Thyroid gland (tissue), 4 donors: ENCODE results near the gene FRMD8. TPM values are rescaled to one million over a fixed set of nuclear protein-coding genes. Genes with fewer than 3 reads are reported as not detected.

ENCODE experiments used
- DNase-seq, 2 donors: peaks; one replicate each; pipeline ENCODE4 v3.0.0-alpha.2; 2019
- H3K27ac ChIP-seq, 3 donors: fragments of 200-600 bp; sonication (generic); 1 replicate in 2 of 3; 2 replicates in 1 of 3; pipeline ENCODE4 v1.5.1; 2016 to 2019; ENCODE audit warnings: mild to moderate bottlenecking in 1 of 3, moderate library complexity in 1 of 3
- H3K27me3 ChIP-seq: fragments of 200-600 bp; sonication (generic); one replicate; pipeline ENCODE4 v1.5.1; 2019
- H3K36me3 ChIP-seq, 2 donors: fragments of 200-600 bp; sonication (generic); one replicate each; pipeline ENCODE4 v1.5.1; 2016 to 2019
- H3K4me1 ChIP-seq, 2 donors: fragments of 200-600 bp; sonication (generic); one replicate each; pipeline ENCODE4 v1.5.1; 2017 to 2019
- H3K4me3 ChIP-seq, 3 donors: fragments of 200-600 bp; sonication (generic); replicated peaks in 1 of 3; 1 replicate in 2 of 3; 2 replicates in 1 of 3; pipeline ENCODE4 v1.5.1; 2016; ENCODE audit warnings: mild to moderate bottlenecking in 1 of 3
- H3K9me3 ChIP-seq: fragments of 200-600 bp; sonication (generic); one replicate; pipeline ENCODE4 v1.5.1; 2017
- CTCF ChIP-seq, 6 experiments: fragments of 200-600 bp in 3 of 6; fragments of 450-650 bp in 3 of 6; sonication (generic) in 3 of 6; IDR thresholded peaks; one replicate each; pipeline ENCODE4 v1.5.1; 2016 to 2019; ENCODE audit warnings: antibody characterized with exemption in 6 of 6, mild to moderate bottlenecking in 2 of 6, inconsistent platforms in 1 of 6, moderate library complexity in 1 of 6
- POLR2A ChIP-seq, 2 donors: fragments of 450-650 bp; IDR thresholded peaks; one replicate each; pipeline ENCODE4 v1.6.1; 2017; ENCODE audit warnings: antibody characterized with exemption in 2 of 2, mild to moderate bottlenecking in 2 of 2, moderate library complexity in 1 of 2
- WGBS, 2 donors: methylation state at CpG; one replicate each; pipeline ENCODE4 v1.1.5; 2017; 5-methylcytosine and 5-hydroxymethylcytosine counted together
- intact Hi-C: fragments of 100-400 bp; cut with DNase I; formaldehyde crosslinking; loops from one replicate; pipeline ENCODE4 v1.15.1; 2023
- total RNA-seq, 4 donors: library from RNA; depleted of rRNA; stranded (reverse); fragments of >200 nt; gene quantifications; one replicate each; pipeline ENCODE4 v1.2.3, GENCODE V29; 2016

The FRMD8 gene
- total RNA-seq, 4 donors from 2014 or later, result 22.5 to 44.9 (median 31.0) TPM

GRCh38 chr11:65390996-65391395 lies 4.6 kb downstream of the FRMD8 start:
- peaks cover 16% of the 10 kb centered on the region in 2 donors for H3K36me3 ChIP-seq
- no peaks in the 10 kb centered on the region for H3K27me3 ChIP-seq
- peak overlapping the region in 2 of 3 donors; percentile 56 to 76 for H3K27ac ChIP-seq
- no peak for DNase-seq
- intact Hi-C loops, result no loop called here
- no peaks in the 10 kb centered on the region for H3K9me3 ChIP-seq
- TF ChIP-seq POLR2A (IDR thresholded peaks at IDR 0.05) (no peak), CTCF (IDR thresholded peaks at IDR 0.05) (no peak)
- no peak overlapping the region for H3K4me3 ChIP-seq
- 72 to 75% methylated on average over 8 to 9 of the region's 9 CpGs for WGBS, 2 donors
- peaks cover 6 to 50% of the 10 kb centered on the region in 2 donors for H3K4me1 ChIP-seq

- peak overlapping the region in 1 of 3 donors; percentile 56 for H3K27ac ChIP-seq
- DNase-seq, result no peak
- H3K4me3 ChIP-seq, result no peak overlapping the region
- intact Hi-C loops, result no loop called here
- TF ChIP-seq POLR2A (IDR thresholded peaks at IDR 0.05), result no peak
- no peak for TF ChIP-seq CTCF (IDR thresholded peaks at IDR 0.05)
- WGBS, 2 donors, result 80 to 92% methylated on average over 10 to 13 of the region's 13 CpGs
- peaks cover 2 to 44% of the 10 kb centered on the region in 2 donors for H3K4me1 ChIP-seq
- H3K27me3 ChIP-seq, result no peaks in the 10 kb centered on the region
- peaks cover 16% of the 10 kb centered on the region in 2 donors for H3K36me3 ChIP-seq
- no peaks in the 10 kb centered on the region for H3K9me3 ChIP-seq
Measured at GRCh38 chr11:65392186-65392829, 5.9 kb downstream of the FRMD8 start.

- no peak overlapping the region for H3K27ac ChIP-seq
- intact Hi-C loops, result no loop called here
- no peak for TF ChIP-seq CTCF (IDR thresholded peaks at IDR 0.05)
- no peak for TF ChIP-seq POLR2A (IDR thresholded peaks at IDR 0.05)
- no peak for DNase-seq
- H3K9me3 ChIP-seq, result no peaks in the 10 kb centered on the region
- H3K4me3 ChIP-seq, result no peak overlapping the region
- H3K27me3 ChIP-seq, result no peaks in the 10 kb centered on the region
- WGBS, 2 donors, result 91 to 96% methylated on average over 5 of the region's 5 CpGs
- peaks cover 16 to 17% of the 10 kb centered on the region in 2 donors for H3K36me3 ChIP-seq
- peaks cover 0 to 39% of the 10 kb centered on the region in 2 donors for H3K4me1 ChIP-seq
Measured at GRCh38 chr11:65392899-65393298, 6.5 kb downstream of the FRMD8 start.

- Histone ChIP-seq H3K9me3 (no peaks in the 10 kb centered on the region), H3K27ac (no peak overlapping the region), H3K27me3 (no peaks in the 10 kb centered on the region), H3K4me1 (peaks cover 0 to 34% of the 10 kb centered on the region in 2 donors), H3K4me3 (no peak overlapping the region), H3K36me3 (peaks cover 23 to 24% of the 10 kb centered on the region in 2 donors)
- intact Hi-C loops, result no loop called here
- 87 to 92% methylated on average over 4 to 11 of the region's 17 CpGs for WGBS, 2 donors
- DNase-seq, result no peak
- no peak for TF ChIP-seq POLR2A (IDR thresholded peaks at IDR 0.05)
- no peak for TF ChIP-seq CTCF (IDR thresholded peaks at IDR 0.05)
Measured at GRCh38 chr11:65393513-65394079, 7.2 kb downstream of the FRMD8 start.

- H3K4me3 ChIP-seq, result no peak overlapping the region
- intact Hi-C loops, result no loop called here
- WGBS, 2 donors, result 96 to 98% methylated on average over 11 to 20 of the region's 20 CpGs
- H3K27me3 ChIP-seq, result no peaks in the 10 kb centered on the region
- H3K9me3 ChIP-seq, result no peaks in the 10 kb centered on the region
- no peak for TF ChIP-seq CTCF (IDR thresholded peaks at IDR 0.05)
- TF ChIP-seq POLR2A (IDR thresholded peaks at IDR 0.05), result no peak
- no peak for DNase-seq
- peaks cover 24 to 26% of the 10 kb centered on the region in 2 donors for H3K36me3 ChIP-seq
- H3K4me1 ChIP-seq, result peaks cover 0 to 28% of the 10 kb centered on the region in 2 donors
- H3K27ac ChIP-seq, result no peak overlapping the region
Measured at GRCh38 chr11:65394125-65394536, 7.7 kb downstream of the FRMD8 start.
